Body of pancreas (tissue), 4 donors: ENCODE measurements around the gene AMBRA1.

Experiments used
- POLR2A ChIP-seq, 3 donors: fragments of 450-650 bp; IDR thresholded peaks; one replicate each; pipeline ENCODE4 v1.6.1; 2016; ENCODE audit warnings: antibody characterized with exemption in 3 of 3, mild to moderate bottlenecking in 2 of 3
- TF ChIP-seq, protein P1 (sequence below), 7 experiments: fragments of 450-650 bp in 4 of 7; fragments of 200-600 bp in 3 of 7; sonication (generic) in 3 of 7; IDR thresholded peaks; one replicate each; pipeline ENCODE4 v1.5.1; 2016 to 2019; ENCODE audit warnings: antibody characterized with exemption in 7 of 7

DNA sequence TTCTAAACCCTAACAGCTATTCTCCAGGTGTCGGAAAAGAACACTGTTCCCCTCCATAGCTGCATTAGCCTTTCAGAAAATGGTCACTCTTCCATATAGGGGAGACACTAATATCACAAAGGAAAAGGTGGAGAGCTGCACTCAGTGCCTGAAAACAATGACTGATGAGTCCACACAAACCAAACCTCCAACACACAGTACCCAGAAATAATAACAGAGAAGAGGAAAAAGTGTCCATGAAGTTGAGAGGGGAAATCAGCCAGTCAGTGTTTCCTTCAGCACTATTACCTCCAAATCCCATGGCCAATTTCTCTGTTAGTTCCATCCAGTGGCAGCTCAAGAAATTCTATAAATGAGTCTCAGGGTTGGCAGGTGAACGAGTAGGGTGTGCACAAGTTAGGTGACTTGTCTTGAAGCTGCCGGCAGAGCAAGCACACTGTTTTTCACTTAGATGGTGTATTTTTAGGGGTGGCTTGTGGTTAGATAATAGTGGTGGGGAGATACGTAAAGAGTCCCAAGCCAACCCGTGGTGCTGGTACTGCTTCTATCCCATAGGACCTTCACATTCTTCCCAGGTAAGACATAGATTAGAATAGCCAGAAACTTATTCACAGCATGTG, 117.8 kb downstream of the AMBRA1 start:
- TF ChIP-seq, protein P1, sequence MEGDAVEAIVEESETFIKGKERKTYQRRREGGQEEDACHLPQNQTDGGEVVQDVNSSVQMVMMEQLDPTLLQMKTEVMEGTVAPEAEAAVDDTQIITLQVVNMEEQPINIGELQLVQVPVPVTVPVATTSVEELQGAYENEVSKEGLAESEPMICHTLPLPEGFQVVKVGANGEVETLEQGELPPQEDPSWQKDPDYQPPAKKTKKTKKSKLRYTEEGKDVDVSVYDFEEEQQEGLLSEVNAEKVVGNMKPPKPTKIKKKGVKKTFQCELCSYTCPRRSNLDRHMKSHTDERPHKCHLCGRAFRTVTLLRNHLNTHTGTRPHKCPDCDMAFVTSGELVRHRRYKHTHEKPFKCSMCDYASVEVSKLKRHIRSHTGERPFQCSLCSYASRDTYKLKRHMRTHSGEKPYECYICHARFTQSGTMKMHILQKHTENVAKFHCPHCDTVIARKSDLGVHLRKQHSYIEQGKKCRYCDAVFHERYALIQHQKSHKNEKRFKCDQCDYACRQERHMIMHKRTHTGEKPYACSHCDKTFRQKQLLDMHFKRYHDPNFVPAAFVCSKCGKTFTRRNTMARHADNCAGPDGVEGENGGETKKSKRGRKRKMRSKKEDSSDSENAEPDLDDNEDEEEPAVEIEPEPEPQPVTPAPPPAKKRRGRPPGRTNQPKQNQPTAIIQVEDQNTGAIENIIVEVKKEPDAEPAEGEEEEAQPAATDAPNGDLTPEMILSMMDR (IDR thresholded peaks at IDR 0.05), result no peak
- TF ChIP-seq POLR2A (IDR thresholded peaks at IDR 0.05), result no peak
